Endothelial cell (in vitro differentiated cells): ENCODE results near the gene TMEM165. TPM values are rescaled to one million over a fixed set of nuclear protein-coding genes. Genes with fewer than 3 reads are reported as not detected.
A peak's percentile ranks its signal among the peaks of the same experiment; 100 is the strongest.
"Not testable (repeated sequence)": the region's sequence is repeated elsewhere in the genome, so short reads cannot be mapped to it uniquely, and the experiment has no call there.

Source experiments
- DNase-seq: peaks from one replicate; pipeline ENCODE4 v3.0.0; 2021; ENCODE audit warnings: low spot score
- H3K27ac Mint-ChIP-seq: one replicate; pipeline ENCODE4 v1.8.0; 2021; ENCODE audit warnings: mixed read lengths, inconsistent platforms; ENCODE audit not compliant: unreplicated experiment
- H3K27me3 Mint-ChIP-seq: one replicate; pipeline ENCODE4 v1.8.0; 2021; ENCODE audit warnings: mild to moderate bottlenecking, moderate library complexity, mixed read lengths, inconsistent platforms; ENCODE audit not compliant: unreplicated experiment
- H3K36me3 Mint-ChIP-seq: one replicate; pipeline ENCODE4 v1.8.0; 2021; ENCODE audit warnings: mild to moderate bottlenecking, low read depth, mixed read lengths, inconsistent platforms; ENCODE audit not compliant: unreplicated experiment
- H3K4me1 Mint-ChIP-seq: one replicate; pipeline ENCODE4 v1.8.0; 2021; ENCODE audit warnings: mild to moderate bottlenecking, mixed read lengths, inconsistent platforms; ENCODE audit not compliant: unreplicated experiment
- H3K4me3 Mint-ChIP-seq: one replicate; pipeline ENCODE4 v1.8.0; 2021; ENCODE audit warnings: mild to moderate bottlenecking, mixed read lengths, inconsistent platforms; ENCODE audit not compliant: unreplicated experiment
- H3K9me3 Mint-ChIP-seq: one replicate; pipeline ENCODE4 v1.8.0; 2021; ENCODE audit warnings: mixed read lengths, inconsistent platforms; ENCODE audit not compliant: unreplicated experiment
- total RNA-seq: library from RNA; stranded (reverse); fragmentation: NEBNext Ultra II Directional; extraction: Animal tissue kit (Norgen Biotek cat#: 25700); gene quantifications from one replicate; pipeline ENCODE4 v1.2.1, GENCODE V29; 2021; ENCODE audit not compliant: unreplicated experiment
- TF ChIP-seq, protein P1 (sequence below): fragments of 200-600 bp; sonication (generic); IDR thresholded peaks from one replicate; pipeline ENCODE4 v1.5.0; 2021; ENCODE audit warnings: antibody characterized with exemption; ENCODE audit not compliant: unreplicated experiment

TMEM165 gene
- total RNA-seq, 1 donor from 2014 or later, result 197 TPM

DNA sequence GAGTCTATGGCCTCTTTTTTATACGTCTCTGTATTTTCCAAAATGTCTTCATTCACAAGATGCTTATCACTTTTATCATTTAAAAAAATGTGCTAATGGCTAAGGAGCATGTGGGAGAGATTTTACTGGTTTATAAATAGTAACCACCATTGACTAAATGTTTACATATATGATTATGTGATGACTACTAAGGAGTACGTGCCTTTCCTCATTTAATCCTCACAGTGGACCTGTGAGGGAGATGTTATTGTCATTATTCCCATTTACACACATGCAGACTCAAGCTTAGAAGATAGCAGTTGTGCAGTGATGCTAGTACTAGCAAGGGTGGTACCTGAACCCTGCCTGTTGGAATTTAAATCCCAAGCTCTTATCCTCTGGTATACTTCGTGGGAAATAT, 47.3 kb upstream of the TMEM165 start:
- Mint-ChIP-seq H3K4me1 (peaks cover 29% of the 10 kb centered on the region), H3K27me3 (no peaks in the 10 kb centered on the region), H3K36me3 (peaks cover 20% of the 10 kb centered on the region), H3K4me3 (peak overlapping the region; percentile 68), H3K27ac (no peak overlapping the region), H3K9me3 (no peaks in the 10 kb centered on the region)
- TF ChIP-seq, protein P1, sequence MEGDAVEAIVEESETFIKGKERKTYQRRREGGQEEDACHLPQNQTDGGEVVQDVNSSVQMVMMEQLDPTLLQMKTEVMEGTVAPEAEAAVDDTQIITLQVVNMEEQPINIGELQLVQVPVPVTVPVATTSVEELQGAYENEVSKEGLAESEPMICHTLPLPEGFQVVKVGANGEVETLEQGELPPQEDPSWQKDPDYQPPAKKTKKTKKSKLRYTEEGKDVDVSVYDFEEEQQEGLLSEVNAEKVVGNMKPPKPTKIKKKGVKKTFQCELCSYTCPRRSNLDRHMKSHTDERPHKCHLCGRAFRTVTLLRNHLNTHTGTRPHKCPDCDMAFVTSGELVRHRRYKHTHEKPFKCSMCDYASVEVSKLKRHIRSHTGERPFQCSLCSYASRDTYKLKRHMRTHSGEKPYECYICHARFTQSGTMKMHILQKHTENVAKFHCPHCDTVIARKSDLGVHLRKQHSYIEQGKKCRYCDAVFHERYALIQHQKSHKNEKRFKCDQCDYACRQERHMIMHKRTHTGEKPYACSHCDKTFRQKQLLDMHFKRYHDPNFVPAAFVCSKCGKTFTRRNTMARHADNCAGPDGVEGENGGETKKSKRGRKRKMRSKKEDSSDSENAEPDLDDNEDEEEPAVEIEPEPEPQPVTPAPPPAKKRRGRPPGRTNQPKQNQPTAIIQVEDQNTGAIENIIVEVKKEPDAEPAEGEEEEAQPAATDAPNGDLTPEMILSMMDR, result no peak
- DNase-seq, result no peak

DNA sequence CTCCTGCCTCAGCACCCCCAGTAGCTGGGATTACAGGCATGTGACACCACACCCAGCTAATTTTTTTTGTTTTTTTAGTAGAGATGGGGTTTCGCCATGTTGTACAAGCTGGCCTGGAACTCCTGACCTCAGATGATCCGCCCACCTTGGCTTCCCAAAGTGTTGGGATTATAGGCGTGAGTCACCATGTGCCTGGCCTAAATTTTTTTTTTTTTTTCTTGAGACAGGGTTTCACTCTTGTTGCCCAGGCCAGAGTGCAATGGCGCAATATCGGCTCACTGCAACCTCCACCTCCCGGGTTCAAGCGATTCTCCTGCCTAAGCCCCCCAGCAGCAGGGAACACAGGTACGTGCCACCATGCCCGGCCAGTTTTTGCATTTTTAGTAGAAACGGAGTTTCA, 44.9 kb upstream of the TMEM165 start:
- H3K27me3 Mint-ChIP-seq, H3K27ac Mint-ChIP-seq, H3K4me3 Mint-ChIP-seq, H3K9me3 Mint-ChIP-seq, DNase-seq: not testable (repeated sequence)
- Mint-ChIP-seq H3K4me1 (peaks cover 24% of the 10 kb centered on the region), H3K36me3 (peaks cover 31% of the 10 kb centered on the region)

DNA sequence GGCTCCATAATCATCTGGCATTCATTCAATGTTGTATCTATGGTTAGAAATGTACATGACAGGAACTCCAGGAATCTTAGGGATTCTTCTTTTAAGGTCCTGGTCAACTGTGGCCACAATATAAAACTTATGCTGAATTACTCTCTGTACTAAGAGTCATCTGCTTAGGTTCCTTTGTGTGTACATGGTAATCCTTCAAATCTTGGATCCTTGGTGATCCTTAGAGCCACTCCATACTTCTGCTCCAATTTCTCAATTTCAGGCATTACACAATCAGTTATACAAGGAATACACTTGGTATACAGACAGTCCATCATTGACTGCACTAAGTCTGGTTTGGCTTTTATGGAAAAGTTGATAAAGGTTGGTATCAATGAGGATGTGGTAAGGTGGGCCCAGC, 43.9 kb upstream of the TMEM165 start:
- H3K27me3 Mint-ChIP-seq, result peaks cover 2% of the 10 kb centered on the region
- H3K9me3 Mint-ChIP-seq, result no peaks in the 10 kb centered on the region

DNA sequence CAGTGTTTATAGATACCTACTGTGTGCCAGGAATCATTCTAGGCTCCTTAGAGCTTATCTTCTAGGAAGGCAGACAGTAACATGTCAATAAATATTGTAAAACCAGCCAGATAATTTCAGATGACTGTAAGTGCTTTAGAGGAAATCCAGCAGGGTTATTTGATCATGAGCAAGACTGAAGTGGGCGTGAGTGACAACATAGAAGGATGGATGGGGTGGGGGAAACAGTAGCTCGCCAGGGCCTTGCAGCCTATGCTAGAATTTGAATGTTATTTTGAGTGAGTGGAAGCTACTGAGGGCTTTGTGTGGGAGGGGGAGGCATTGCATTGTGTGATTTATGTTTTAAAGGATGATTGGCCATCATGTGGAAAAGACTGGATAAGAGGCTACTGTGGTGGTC, 43.0 kb upstream of the TMEM165 start:
- no peaks in the 10 kb centered on the region for H3K9me3 Mint-ChIP-seq
- H3K4me1 Mint-ChIP-seq, result peaks cover 14% of the 10 kb centered on the region
- H3K36me3 Mint-ChIP-seq, result peaks cover 40% of the 10 kb centered on the region
- H3K27ac Mint-ChIP-seq, result no peak overlapping the region
- peak overlapping the region; percentile 12 for H3K4me3 Mint-ChIP-seq
- TF ChIP-seq, protein P1, result no peak
- no peak for DNase-seq
- H3K27me3 Mint-ChIP-seq, result peaks cover 7% of the 10 kb centered on the region

More for the DNA sequence above, 43.9 kb upstream of the TMEM165 start:
- Mint-ChIP-seq H3K27ac (no peak overlapping the region), H3K4me3 (peak overlapping the region; percentile 29), H3K4me1 (peaks cover 22% of the 10 kb centered on the region), H3K36me3 (peaks cover 34% of the 10 kb centered on the region)
- TF ChIP-seq, protein P1, result no peak
- DNase-seq, result no peak

DNA sequence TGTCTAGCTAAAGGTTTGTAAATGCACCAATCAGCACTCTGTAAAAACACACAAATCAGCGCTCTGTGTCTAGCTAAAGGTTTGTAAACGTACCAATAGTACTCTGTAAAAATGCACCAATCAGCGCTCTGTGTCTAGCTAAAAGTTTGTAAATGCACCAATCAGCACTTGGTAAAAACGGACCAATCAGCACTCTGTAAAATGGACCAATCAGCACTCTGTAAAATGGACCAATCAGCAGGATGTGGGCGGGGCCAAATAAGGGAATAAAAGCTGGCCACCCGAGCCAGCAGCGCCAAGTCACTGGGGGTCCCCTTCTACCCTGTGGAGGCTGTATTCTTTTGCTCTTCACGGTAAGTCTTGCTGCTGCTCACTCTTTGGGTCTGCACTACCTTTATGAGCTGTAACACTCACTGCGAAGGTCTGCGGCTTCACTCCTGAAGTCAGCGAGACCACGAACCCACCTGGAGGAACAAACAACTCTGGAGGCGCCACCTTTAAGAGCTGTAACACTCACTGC, 42.5 kb upstream of the TMEM165 start:
- peak overlapping the region; percentile 15 for H3K4me3 Mint-ChIP-seq
- DNase-seq, result not testable (repeated sequence)

DNA sequence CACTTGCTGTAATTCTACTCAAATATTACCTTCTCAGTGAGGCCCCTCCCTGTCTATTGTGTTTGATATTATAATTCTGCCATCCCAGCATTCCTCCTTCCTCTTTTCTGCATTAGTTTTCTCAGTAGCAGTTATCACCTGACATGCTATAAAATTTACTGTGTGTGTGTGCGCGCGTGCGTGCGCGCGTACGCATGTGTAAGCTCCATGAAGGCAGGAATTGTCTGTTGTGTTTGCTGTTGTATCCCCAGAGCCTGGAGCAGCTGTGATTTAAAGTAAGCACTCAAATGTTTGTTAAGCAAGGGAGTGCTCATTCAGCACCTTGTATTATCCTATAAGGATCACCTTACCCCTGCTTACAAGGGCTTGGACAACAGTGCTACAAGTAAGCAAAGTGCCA, 41.1 kb upstream of the TMEM165 start:
- Mint-ChIP-seq H3K27ac (peak overlapping the region; percentile 34), H3K27me3 (peaks cover 7% of the 10 kb centered on the region), H3K4me3 (no peak overlapping the region), H3K4me1 (peaks cover 5% of the 10 kb centered on the region), H3K36me3 (peaks cover 44% of the 10 kb centered on the region), H3K9me3 (no peaks in the 10 kb centered on the region)
- TF ChIP-seq, protein P1, result no peak
- no peak for DNase-seq

More for the DNA sequence above, 42.5 kb upstream of the TMEM165 start:
- H3K27ac Mint-ChIP-seq, H3K9me3 Mint-ChIP-seq, H3K27me3 Mint-ChIP-seq, H3K4me1 Mint-ChIP-seq: not testable (repeated sequence)
- peaks cover 40% of the 10 kb centered on the region for H3K36me3 Mint-ChIP-seq
